Activated naive CD8-positive, alpha-beta T cell treated with anti-CD3 and anti-CD28 coated beads, Interleukin-2, amount 50 U/mL, for 24 hours (primary cell): ENCODE results near the gene SMIM21.

ENCODE experiments used
- ATAC-seq: fragments of 150-1000 bp; cut with Tn5 transposase; one replicate; pipeline ENCODE4 v1.10.0; 2021
- DNase-seq: peaks from one replicate; pipeline ENCODE4 v3.0.0; 2021
- H3K27ac Mint-ChIP-seq: one replicate; pipeline ENCODE4 v1.8.0; 2021; ENCODE audit warnings: mild to moderate bottlenecking, mixed read lengths
- H3K27me3 Mint-ChIP-seq: one replicate; pipeline ENCODE4 v1.8.0; 2021; ENCODE audit warnings: mixed read lengths
- H3K36me3 Mint-ChIP-seq: one replicate; pipeline ENCODE4 v1.8.0; 2021; ENCODE audit warnings: low read depth, mixed read lengths
- H3K4me1 Mint-ChIP-seq: one replicate; pipeline ENCODE4 v1.8.0; 2021; ENCODE audit warnings: mixed read lengths
- H3K4me3 Mint-ChIP-seq: one replicate; pipeline ENCODE4 v1.8.0; 2021; ENCODE audit warnings: mild to moderate bottlenecking, moderate library complexity, mixed read lengths
- H3K9me3 Mint-ChIP-seq: one replicate; pipeline ENCODE4 v1.8.0; 2021; ENCODE audit warnings: mixed read lengths

The SMIM21 gene

GRCh38 chr18:75407468-75408437 lies 19.8 kb downstream of the SMIM21 start:
- no peak for DNase-seq
- no peak for ATAC-seq
- peaks cover 21% of the 10 kb centered on the region for H3K27me3 Mint-ChIP-seq
- no peaks in the 10 kb centered on the region for H3K9me3 Mint-ChIP-seq
- H3K27ac Mint-ChIP-seq: no peak overlapping the region
- peaks cover 20% of the 10 kb centered on the region for H3K4me1 Mint-ChIP-seq
- H3K4me3 Mint-ChIP-seq: no peak overlapping the region
- H3K36me3 Mint-ChIP-seq: no peaks in the 10 kb centered on the region

GRCh38 chr18:75406491-75407445 lies 20.7 kb downstream of the SMIM21 start:
- DNase-seq (no peak), ATAC-seq (no peak)
- Mint-ChIP-seq H3K27me3 (peaks cover 19% of the 10 kb centered on the region), H3K36me3 (no peaks in the 10 kb centered on the region), H3K4me1 (peaks cover 20% of the 10 kb centered on the region), H3K4me3 (no peak overlapping the region), H3K9me3 (no peaks in the 10 kb centered on the region), H3K27ac (no peak overlapping the region)

- H3K4me3 Mint-ChIP-seq: no peak overlapping the region
- peaks cover 17% of the 10 kb centered on the region for H3K4me1 Mint-ChIP-seq
- no peaks in the 10 kb centered on the region for H3K36me3 Mint-ChIP-seq
- H3K27ac Mint-ChIP-seq: no peak overlapping the region
- DNase-seq (no peak), ATAC-seq (no peak)
- H3K9me3 Mint-ChIP-seq: no peaks in the 10 kb centered on the region
- H3K27me3 Mint-ChIP-seq: peaks cover 20% of the 10 kb centered on the region
Measured at GRCh38 chr18:75405351-75405750, 22.2 kb downstream of the SMIM21 start.

GRCh38 chr18:75400366-75400765 lies 27.1 kb downstream of the SMIM21 start:
- H3K27ac Mint-ChIP-seq: no peak overlapping the region
- ATAC-seq: no peak
- H3K4me1 Mint-ChIP-seq: no peaks in the 10 kb centered on the region
- no peak overlapping the region for H3K4me3 Mint-ChIP-seq
- H3K9me3 Mint-ChIP-seq: no peaks in the 10 kb centered on the region
- DNase-seq: no peak
- peaks cover 19% of the 10 kb centered on the region for H3K27me3 Mint-ChIP-seq
- H3K36me3 Mint-ChIP-seq: no peaks in the 10 kb centered on the region

- Mint-ChIP-seq H3K27ac (no peak overlapping the region), H3K4me3 (no peak overlapping the region), H3K36me3 (no peaks in the 10 kb centered on the region), H3K27me3 (peaks cover 12% of the 10 kb centered on the region), H3K4me1 (no peaks in the 10 kb centered on the region), H3K9me3 (no peaks in the 10 kb centered on the region)
- no peak for DNase-seq
- no peak for ATAC-seq
Measured at GRCh38 chr18:75395137-75395536, 32.4 kb downstream of the SMIM21 start.

- H3K36me3 Mint-ChIP-seq: no peaks in the 10 kb centered on the region
- H3K9me3 Mint-ChIP-seq: no peaks in the 10 kb centered on the region
- peaks cover 12% of the 10 kb centered on the region for H3K27me3 Mint-ChIP-seq
- no peaks in the 10 kb centered on the region for H3K4me1 Mint-ChIP-seq
- no peak for ATAC-seq
- no peak overlapping the region for H3K27ac Mint-ChIP-seq
- DNase-seq: no peak
- H3K4me3 Mint-ChIP-seq: no peak overlapping the region
Measured at GRCh38 chr18:75393721-75394120, 33.8 kb downstream of the SMIM21 start.

- H3K4me3 Mint-ChIP-seq: no peak overlapping the region
- H3K36me3 Mint-ChIP-seq: no peaks in the 10 kb centered on the region
- H3K27me3 Mint-ChIP-seq: peaks cover 10% of the 10 kb centered on the region
- no peak for DNase-seq
- ATAC-seq: no peak
- no peaks in the 10 kb centered on the region for H3K4me1 Mint-ChIP-seq
- no peaks in the 10 kb centered on the region for H3K9me3 Mint-ChIP-seq
- no peak overlapping the region for H3K27ac Mint-ChIP-seq
Measured at GRCh38 chr18:75392226-75392578, 35.3 kb downstream of the SMIM21 start.

GRCh38 chr18:75391279-75392225 lies 36.0 kb downstream of the SMIM21 start:
- Mint-ChIP-seq H3K27me3 (peaks cover 11% of the 10 kb centered on the region), H3K9me3 (no peaks in the 10 kb centered on the region), H3K36me3 (no peaks in the 10 kb centered on the region), H3K4me1 (no peaks in the 10 kb centered on the region), H3K27ac (no peak overlapping the region), H3K4me3 (no peak overlapping the region)
- ATAC-seq (no peak), DNase-seq (no peak)

GRCh38 chr18:75390854-75391253 lies 36.6 kb downstream of the SMIM21 start:
- no peaks in the 10 kb centered on the region for H3K9me3 Mint-ChIP-seq
- H3K4me3 Mint-ChIP-seq: no peak overlapping the region
- no peaks in the 10 kb centered on the region for H3K4me1 Mint-ChIP-seq
- ATAC-seq (no peak), DNase-seq (no peak)
- no peak overlapping the region for H3K27ac Mint-ChIP-seq
- no peaks in the 10 kb centered on the region for H3K36me3 Mint-ChIP-seq
- peaks cover 12% of the 10 kb centered on the region for H3K27me3 Mint-ChIP-seq

GRCh38 chr18:75384144-75384543 lies 43.4 kb downstream of the SMIM21 start:
- no peaks in the 10 kb centered on the region for H3K4me1 Mint-ChIP-seq
- DNase-seq (no peak), ATAC-seq (no peak)
- no peak overlapping the region for H3K27ac Mint-ChIP-seq
- no peaks in the 10 kb centered on the region for H3K36me3 Mint-ChIP-seq
- no peaks in the 10 kb centered on the region for H3K9me3 Mint-ChIP-seq
- H3K4me3 Mint-ChIP-seq: no peak overlapping the region
- H3K27me3 Mint-ChIP-seq: peaks cover 12% of the 10 kb centered on the region

- Mint-ChIP-seq H3K9me3 (no peaks in the 10 kb centered on the region), H3K4me1 (no peaks in the 10 kb centered on the region), H3K36me3 (no peaks in the 10 kb centered on the region), H3K27me3 (peaks cover 2% of the 10 kb centered on the region), H3K4me3 (no peak overlapping the region), H3K27ac (no peak overlapping the region)
- ATAC-seq: no peak
- DNase-seq: no peak
Measured at GRCh38 chr18:75378376-75379315, 48.9 kb downstream of the SMIM21 start.

GRCh38 chr18:75377926-75378325 lies 49.6 kb downstream of the SMIM21 start:
- no peak overlapping the region for H3K27ac Mint-ChIP-seq
- H3K36me3 Mint-ChIP-seq: no peaks in the 10 kb centered on the region
- ATAC-seq (no peak), DNase-seq (no peak)
- H3K4me3 Mint-ChIP-seq: no peak overlapping the region
- no peaks in the 10 kb centered on the region for H3K27me3 Mint-ChIP-seq
- no peaks in the 10 kb centered on the region for H3K4me1 Mint-ChIP-seq
- no peaks in the 10 kb centered on the region for H3K9me3 Mint-ChIP-seq

- DNase-seq (no peak), ATAC-seq (no peak)
- H3K36me3 Mint-ChIP-seq: no peaks in the 10 kb centered on the region
- no peak overlapping the region for H3K27ac Mint-ChIP-seq
- no peaks in the 10 kb centered on the region for H3K4me1 Mint-ChIP-seq
- no peaks in the 10 kb centered on the region for H3K27me3 Mint-ChIP-seq
- no peaks in the 10 kb centered on the region for H3K9me3 Mint-ChIP-seq
- no peak overlapping the region for H3K4me3 Mint-ChIP-seq
Measured at GRCh38 chr18:75377258-75377657, 50.2 kb downstream of the SMIM21 start.
